Stimulated activated CD8-positive, alpha-beta memory T cell treated with anti-CD3 and anti-CD28 coated beads, Interleukin-4, amount 100 ng/mL, for 1 hour (primary cell): Measurements from ENCODE around the gene RPL13.

ENCODE experiments used
- DNase-seq, 2 donors: peaks; one replicate each; pipeline ENCODE4 v3.0.0-alpha.2; 2020; ENCODE audit warnings: low read depth in 2 of 2, low spot score in 1 of 2

The RPL13 gene

GRCh38 chr16:89545044-89545830 lies 15.2 kb upstream of the RPL13 start:
- DNase-seq, result no peak

- no peak for DNase-seq
Measured at GRCh38 chr16:89545831-89546574, 14.5 kb upstream of the RPL13 start.

- no peak for DNase-seq
Measured at GRCh38 chr16:89546781-89547180, 13.7 kb upstream of the RPL13 start.

DNA sequence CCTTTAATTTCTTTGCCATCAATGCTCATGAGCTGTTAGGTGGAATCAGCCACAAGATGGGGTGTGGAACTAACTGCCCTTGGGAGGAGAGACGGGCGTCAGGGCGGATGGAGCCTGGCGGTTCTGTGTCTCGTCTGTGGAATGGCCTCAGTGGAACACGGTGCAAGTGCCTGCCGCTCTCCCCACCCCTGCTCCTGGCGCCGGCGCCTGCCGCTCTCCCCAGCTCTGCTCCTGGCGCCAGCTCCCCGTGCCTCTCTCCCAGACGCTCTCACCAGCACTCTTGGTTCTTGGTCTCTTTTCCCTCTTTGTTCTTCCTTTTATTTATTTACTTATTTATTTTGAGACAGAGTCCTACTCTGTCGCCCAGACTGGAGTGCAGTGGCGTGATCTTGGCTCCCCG lies 13.2 kb upstream of the RPL13 start:
- no peak for DNase-seq

- no peak for DNase-seq
Measured at GRCh38 chr16:89547860-89548259, 12.6 kb upstream of the RPL13 start.

GRCh38 chr16:89548344-89549006 lies 12.0 kb upstream of the RPL13 start:
- DNase-seq, result no peak

DNA sequence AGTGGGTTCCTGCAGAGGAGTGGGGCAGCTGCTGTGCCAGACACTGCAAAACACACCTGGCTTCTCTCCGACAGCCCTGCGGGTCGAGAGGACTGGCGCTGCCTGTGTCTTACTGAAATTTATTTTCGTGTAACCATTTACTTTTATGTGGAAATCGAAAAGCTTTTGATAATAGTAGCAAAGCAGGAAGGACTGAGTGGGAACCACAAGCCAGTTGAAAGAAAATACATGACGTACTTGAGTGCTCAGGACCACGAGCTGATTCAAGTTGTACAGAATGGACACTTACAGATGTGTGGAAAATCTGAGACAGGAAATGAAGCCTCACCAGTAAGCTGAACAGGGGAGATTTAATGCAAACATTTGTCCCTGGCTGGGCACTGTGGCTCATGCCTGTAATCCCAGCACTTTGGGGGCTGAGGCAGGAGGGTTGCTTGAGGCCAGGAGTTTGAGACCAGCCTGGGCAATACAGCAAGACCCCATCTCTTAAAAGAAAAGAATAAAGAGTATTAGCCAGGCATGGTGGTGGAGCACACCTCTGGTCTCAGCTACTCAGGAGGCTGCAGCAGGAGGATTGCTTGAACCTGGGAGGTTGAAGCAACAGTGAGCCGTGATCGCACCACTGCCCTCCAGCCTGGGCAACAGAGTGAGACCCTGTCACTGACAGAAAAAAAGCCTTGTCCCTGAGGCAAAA lies 11.3 kb upstream of the RPL13 start:
- DNase-seq, result no peak

DNA sequence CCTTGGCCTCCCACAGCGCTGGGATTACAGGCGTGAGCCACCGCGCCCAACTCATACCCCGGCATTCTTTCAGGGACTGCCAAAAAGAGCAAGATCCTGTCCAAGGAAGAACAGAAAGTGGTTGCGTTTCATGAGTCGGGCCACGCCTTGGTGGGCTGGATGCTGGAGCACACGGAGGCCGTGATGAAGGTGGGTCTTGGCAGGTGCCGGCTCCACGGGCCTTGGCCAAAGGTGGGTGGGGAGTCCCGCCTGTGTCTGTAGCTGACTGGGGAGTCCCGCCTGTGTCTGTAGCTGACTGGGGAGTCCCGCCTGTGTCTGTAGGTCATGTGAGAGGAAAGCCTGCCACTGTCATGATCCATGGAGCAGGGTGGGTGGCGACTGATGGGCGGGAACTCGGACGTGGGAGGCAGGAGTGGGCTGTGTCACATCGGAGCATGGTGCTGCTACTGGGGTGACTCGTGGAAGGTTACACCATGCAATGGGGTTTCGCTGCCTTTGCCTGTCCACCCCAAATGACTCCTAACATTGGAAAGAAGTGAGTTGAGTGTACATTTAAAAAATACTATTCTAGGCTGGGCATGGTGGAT lies 10.0 kb upstream of the RPL13 start:
- no peak for DNase-seq

DNA sequence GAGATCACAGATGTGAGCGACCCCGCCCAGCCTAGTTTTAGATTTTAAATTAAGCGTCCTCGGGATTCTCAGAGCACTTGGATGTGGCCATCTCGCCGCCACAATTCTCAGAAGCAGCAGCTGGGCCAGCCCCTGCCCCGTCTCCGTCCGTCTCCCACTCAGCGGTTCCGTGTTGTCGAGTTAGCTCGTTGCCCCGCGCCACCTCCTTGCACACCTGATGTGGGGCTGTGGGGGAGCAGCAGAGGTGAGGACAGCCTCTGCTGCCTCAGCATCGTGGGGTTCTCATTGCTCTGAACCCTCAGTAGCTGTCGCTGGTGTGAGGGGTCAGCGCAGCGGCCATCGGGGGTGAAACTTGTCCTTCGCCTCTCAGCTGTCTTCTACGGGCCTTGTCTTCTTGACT lies 8.2 kb upstream of the RPL13 start:
- DNase-seq, result no peak

DNA sequence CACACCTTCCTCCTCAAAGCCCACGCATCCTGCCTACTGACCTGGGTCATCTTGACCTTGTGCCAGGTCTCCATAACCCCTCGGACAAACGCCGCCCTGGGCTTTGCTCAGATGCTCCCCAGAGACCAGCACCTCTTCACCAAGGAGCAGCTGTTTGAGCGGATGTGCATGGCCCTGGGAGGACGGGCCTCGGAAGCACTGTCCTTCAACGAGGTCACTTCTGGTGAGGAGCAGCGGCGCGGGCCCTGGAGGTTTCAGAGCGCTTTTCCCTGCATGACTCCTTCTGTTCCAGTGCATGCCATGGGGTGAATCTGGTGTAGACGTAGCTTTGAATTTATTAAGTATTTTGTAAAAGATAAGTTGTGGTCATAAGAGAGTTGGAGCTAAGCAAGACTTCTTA lies 7.6 kb upstream of the RPL13 start:
- no peak for DNase-seq

GRCh38 chr16:89553733-89554132 lies 6.7 kb upstream of the RPL13 start:
- DNase-seq, result no peak

- no peak for DNase-seq
Measured at GRCh38 chr16:89554343-89554742, 6.1 kb upstream of the RPL13 start.

GRCh38 chr16:89555265-89555664 lies 5.2 kb upstream of the RPL13 start:
- DNase-seq, result no peak

GRCh38 chr16:89555780-89556179 lies 4.7 kb upstream of the RPL13 start:
- no peak for DNase-seq

DNA sequence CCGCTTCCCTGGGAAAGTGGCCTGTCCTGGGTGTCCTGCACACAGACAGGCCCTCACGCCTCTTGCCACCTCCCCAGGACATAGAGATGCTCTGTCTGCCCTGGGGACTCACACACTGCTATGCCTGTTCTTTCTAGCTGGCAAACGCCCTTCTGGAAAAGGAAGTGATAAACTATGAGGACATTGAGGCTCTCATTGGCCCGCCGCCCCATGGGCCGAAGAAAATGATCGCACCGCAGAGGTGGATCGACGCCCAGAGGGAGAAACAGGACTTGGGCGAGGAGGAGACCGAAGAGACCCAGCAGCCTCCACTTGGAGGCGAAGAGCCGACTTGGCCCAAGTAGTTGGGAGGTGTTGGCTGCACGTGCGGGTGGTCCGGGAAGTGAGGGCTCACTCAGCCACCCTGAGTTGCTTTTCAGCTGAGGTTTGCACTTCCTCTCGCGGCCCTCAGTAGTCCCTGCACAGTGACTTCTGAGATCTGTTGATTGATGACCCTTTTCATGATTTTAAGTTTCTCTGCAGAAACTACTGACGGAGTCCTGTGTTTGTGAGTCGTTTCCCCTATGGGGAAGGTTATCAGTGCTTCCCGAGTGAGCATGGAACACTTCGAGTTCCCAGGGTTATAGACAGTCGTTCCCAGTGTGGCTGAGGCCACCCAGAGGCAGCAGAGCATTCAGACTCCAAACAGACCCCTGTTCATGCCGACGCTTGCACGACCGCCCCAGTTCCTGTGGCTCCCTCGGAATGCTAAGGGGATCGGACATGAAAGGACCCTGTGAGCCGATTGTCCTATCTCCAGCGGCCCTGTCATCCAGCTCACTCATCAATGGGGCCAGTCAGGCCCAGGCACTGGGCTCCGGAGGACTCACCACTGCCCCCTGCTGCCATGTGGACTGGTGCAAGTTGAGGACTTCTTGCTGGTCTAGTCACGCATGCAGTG lies 3.5 kb upstream of the RPL13 start:
- DNase-seq, result peak; percentile 56 to 60

DNA sequence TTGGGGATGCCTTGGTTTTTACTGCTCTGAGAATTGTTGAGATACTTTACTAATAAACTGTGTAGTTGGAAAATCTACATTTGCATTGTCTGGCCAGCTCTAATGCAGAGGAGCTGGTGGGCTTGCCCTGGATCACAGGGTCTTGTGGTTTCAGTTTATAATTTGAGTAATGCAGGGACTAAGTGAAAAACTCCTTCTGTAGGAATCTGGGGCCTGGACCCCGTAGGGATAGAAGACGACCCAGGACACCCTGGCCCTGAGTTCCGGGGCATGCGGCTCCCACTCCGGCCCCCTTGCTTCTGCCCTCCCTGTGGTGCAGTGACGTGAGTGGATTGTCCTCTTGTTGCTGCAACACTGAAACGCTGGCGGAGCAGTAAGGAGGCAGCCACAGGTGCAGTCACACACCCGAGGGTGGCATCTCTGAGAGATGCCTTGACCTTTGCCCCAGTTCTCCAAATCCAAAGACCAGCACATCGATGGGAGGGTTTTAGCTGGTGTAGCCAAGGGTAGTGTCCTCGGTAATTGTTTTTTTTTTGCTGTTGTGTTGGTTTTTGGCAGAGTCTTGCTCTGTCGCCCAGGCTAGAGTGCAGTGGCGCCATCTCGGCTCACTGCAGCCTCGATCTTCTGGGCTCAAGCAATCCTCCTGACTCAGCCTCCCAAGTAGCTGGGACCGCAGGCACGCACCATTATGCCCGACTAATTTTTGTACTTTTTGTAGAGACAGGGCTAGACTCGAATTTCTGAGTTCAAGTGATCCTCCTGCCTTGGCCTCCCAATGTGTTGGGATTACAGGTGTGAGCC lies 2.6 kb upstream of the RPL13 start:
- DNase-seq, result no peak

DNA sequence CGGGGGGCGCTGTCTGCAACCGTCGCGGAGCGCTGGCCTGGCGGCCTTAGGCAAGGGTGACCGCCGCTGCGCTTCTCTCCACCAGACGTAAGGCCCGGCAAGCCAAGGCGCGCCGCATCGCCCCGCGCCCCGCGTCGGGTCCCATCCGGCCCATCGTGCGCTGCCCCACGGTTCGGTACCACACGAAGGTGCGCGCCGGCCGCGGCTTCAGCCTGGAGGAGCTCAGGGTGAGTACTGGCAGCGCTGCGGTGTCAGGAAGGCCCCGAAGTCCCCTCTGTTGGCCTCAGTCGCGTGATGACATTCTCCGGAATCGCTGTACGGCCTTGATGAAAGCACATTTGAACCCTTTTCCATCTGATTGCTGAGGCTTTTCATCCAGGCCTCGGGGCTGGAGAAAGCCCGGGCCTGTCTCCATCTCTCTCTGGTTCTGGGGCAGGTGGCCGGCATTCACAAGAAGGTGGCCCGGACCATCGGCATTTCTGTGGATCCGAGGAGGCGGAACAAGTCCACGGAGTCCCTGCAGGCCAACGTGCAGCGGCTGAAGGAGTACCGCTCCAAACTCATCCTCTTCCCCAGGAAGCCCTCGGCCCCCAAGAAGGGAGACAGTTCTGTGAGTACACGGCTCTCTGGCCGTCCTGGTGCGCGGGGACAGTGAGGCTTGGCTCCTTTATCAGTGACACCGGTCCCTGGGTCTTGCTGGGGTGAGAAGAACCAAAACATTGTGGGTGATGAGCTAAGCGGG lies 831 bp downstream of the RPL13 start:
- no peak for DNase-seq

DNA sequence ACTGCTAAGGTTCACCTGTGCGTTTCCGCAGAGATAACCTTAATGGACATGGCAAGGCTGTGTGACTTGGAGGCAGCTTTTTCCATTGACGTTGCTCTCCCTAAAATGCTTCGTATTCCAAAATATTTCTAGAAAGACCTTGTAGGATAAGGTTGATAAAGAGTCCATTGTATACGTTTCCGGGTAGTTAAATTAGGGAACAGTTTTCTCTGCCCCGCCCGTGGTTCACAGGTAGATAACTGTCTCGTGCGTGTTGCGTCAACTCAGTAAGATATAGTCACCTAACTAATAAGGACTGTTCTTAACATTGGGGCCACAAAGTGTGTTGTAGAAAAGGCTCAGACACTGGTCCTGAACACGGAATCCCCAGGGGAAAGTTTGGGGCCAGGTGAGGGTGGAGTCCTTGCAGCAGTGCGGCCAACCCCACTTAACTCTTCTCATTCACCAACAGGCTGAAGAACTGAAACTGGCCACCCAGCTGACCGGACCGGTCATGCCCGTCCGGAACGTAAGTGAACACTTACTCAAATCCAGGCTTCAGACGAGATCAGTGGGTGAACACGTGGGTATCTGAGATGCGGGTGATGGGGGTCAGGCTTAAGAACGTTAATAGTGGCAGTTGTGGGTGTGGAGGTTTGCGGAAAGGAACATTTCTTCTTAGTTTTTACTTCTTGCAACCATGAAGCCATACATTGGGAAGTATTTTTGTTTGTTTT lies 1.6 kb downstream of the RPL13 start:
- DNase-seq, result no peak
